KMS-11 (cell line): ENCODE results near the gene PITRM1.

Experiments used
- H2AFZ ChIP-seq: fragments of 200-600 bp; sonication (generic); 2 replicates; pipeline ENCODE4 v1.6.1; 2016; ENCODE audit warnings: antibody characterized with exemption, mixed run types, low read depth
- H3K27ac ChIP-seq: fragments of 200-600 bp; sonication (generic); 2 replicates; pipeline ENCODE4 v1.6.1; 2016; ENCODE audit warnings: mild to moderate bottlenecking, mixed run types
- H3K27me3 ChIP-seq: fragments of 200-600 bp; sonication (generic); 2 replicates; pipeline ENCODE4 v1.6.1; 2017; ENCODE audit warnings: mild to moderate bottlenecking, low read depth, mixed run types, moderate library complexity; ENCODE audit not compliant: insufficient read depth
- H3K36me3 ChIP-seq: fragments of 200-600 bp; sonication (generic); 2 replicates; pipeline ENCODE4 v1.6.1; 2017; ENCODE audit warnings: mild to moderate bottlenecking, mixed run types; ENCODE audit not compliant: insufficient read depth
- H3K4me1 ChIP-seq: fragments of 200-600 bp; sonication (generic); 2 replicates; pipeline ENCODE4 v1.6.1; 2016; ENCODE audit warnings: mild to moderate bottlenecking, low read depth, mixed run types; ENCODE audit not compliant: poor library complexity, severe bottlenecking
- H3K4me2 ChIP-seq: fragments of 200-600 bp; sonication (generic); 2 replicates; pipeline ENCODE4 v1.7.0; 2016; ENCODE audit warnings: mild to moderate bottlenecking, mixed run types
- H3K4me3 ChIP-seq: fragments of 200-600 bp; sonication (generic); IDR thresholded peaks from 2 replicates; pipeline ENCODE4 v1.6.1; 2017; ENCODE audit warnings: low read depth, low read length, mixed read lengths; ENCODE audit not compliant: insufficient read depth
- H3K79me2 ChIP-seq: fragments of 200-600 bp; sonication (generic); 2 replicates; pipeline ENCODE4 v1.6.1; 2016; ENCODE audit warnings: low read depth, mixed run types; ENCODE audit not compliant: insufficient read depth
- H3K9ac ChIP-seq: fragments of 200-600 bp; sonication (generic); 2 replicates; pipeline ENCODE4 v1.6.1; 2016; ENCODE audit warnings: mild to moderate bottlenecking, mixed run types
- H4K20me1 ChIP-seq: fragments of 200-600 bp; sonication (generic); 2 replicates; pipeline ENCODE4 v1.6.1; 2016; ENCODE audit warnings: mild to moderate bottlenecking, mixed run types; ENCODE audit not compliant: insufficient read depth
- CTCF ChIP-seq: fragments of 200-600 bp; sonication (generic); conservative IDR thresholded peaks from 2 replicates; pipeline ENCODE4 v1.6.1; 2017; ENCODE audit warnings: low read depth, mild to moderate bottlenecking, antibody characterized with exemption, low read length, moderate library complexity, mixed read lengths

Gene PITRM1

DNA sequence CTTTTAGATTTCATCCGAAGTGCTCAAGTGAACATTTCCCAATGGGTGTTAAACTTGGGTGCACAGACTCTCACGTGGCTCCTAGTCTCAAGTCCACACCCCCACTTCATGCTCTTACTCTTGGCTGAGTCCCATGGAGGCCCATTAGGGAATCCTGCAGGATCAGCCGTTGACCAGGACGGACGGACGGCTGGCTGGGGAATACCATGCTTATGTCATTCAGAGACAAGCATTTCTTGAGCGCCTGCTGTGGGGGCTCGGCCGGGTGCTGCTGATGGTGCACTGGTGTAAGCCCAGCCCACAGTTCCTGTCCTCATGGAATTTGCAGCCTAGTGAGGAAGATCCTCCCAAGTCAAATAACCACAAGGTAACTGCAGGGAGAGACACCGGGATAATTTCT is 44.7 kb downstream of the PITRM1 start:
- Histone ChIP-seq H2AFZ (no peak overlapping the region), H3K4me1 (no peaks in the 10 kb centered on the region), H4K20me1 (no peaks in the 10 kb centered on the region), H3K4me2 (no peak overlapping the region), H3K4me3 (no peak overlapping the region), H3K27me3 (no peaks in the 10 kb centered on the region), H3K36me3 (peaks cover 6% of the 10 kb centered on the region; the same call in 1 of the 2 replicates), H3K9ac (no peak overlapping the region), H3K27ac (no peak overlapping the region), H3K79me2 (no peaks in the 10 kb centered on the region; the same call in 1 of the 2 replicates)
- TF ChIP-seq CTCF = no peak

DNA sequence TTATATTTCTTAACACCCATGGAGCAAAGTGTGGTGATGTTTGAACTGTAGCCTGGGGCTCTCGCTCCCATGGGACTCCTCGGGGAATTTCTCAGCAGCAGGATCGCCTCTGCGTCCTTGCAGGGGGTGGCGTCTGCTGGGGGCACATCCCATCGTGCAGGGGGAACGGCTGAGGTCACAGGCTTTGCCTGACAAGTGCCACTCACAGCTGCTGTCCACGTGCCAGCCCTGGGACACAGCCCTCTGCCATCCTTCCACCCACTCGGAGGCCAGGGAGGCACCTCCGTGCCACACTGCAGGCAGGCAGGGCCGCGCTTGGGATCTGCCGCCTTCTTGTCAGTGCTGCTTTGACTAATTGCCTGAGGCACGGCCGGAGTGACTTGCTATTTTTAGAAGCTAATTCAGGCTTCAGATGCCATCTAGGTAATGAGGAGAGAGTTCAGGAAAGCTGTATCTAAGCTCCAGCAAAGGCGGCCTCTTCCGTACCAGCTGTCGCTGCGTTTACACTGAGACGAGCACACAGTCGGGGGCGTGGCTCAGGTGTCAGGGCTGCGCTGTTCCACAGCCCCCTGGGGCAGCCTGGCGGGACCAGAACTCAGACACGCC is 45.7 kb downstream of the PITRM1 start:
- Histone ChIP-seq H3K4me1 (no peaks in the 10 kb centered on the region), H3K4me2 (no peak overlapping the region), H2AFZ (no peak overlapping the region), H3K4me3 (no peak overlapping the region), H3K79me2 (no peaks in the 10 kb centered on the region; the same call in 1 of the 2 replicates), H3K36me3 (peaks cover 6% of the 10 kb centered on the region; the same call in 1 of the 2 replicates), H4K20me1 (no peaks in the 10 kb centered on the region), H3K9ac (no peak overlapping the region), H3K27me3 (no peaks in the 10 kb centered on the region), H3K27ac (no peak overlapping the region)
- TF ChIP-seq CTCF = no peak

DNA sequence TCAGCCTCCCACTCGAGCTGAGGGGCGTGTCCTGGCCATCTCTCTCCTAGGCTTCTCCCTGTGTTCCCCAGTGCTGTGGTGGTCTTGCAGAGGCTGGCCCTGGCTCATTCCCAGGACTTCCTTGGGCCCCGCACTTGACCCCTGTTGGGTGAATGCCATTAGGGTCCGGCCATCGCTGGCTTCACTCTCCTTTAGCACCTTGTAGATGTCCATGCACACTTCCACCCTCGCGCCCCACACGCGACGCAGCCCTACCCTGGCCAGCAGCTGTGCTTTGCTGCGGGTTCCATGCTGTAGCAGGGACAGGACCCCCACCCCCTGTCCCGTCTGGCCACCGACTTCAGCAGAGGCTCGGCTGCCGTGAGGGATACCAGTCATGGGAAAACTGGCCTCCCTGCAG is 46.3 kb downstream of the PITRM1 start:
- Histone ChIP-seq H3K4me1 (no peaks in the 10 kb centered on the region), H2AFZ (no peak overlapping the region), H3K27me3 (no peaks in the 10 kb centered on the region), H3K36me3 (peaks cover 6% of the 10 kb centered on the region; the same call in 1 of the 2 replicates), H3K9ac (no peak overlapping the region), H3K79me2 (no peaks in the 10 kb centered on the region; the same call in 1 of the 2 replicates), H3K4me3 (no peak overlapping the region), H3K4me2 (no peak overlapping the region), H3K27ac (no peak overlapping the region), H4K20me1 (no peaks in the 10 kb centered on the region)
- no peak for TF ChIP-seq CTCF

DNA sequence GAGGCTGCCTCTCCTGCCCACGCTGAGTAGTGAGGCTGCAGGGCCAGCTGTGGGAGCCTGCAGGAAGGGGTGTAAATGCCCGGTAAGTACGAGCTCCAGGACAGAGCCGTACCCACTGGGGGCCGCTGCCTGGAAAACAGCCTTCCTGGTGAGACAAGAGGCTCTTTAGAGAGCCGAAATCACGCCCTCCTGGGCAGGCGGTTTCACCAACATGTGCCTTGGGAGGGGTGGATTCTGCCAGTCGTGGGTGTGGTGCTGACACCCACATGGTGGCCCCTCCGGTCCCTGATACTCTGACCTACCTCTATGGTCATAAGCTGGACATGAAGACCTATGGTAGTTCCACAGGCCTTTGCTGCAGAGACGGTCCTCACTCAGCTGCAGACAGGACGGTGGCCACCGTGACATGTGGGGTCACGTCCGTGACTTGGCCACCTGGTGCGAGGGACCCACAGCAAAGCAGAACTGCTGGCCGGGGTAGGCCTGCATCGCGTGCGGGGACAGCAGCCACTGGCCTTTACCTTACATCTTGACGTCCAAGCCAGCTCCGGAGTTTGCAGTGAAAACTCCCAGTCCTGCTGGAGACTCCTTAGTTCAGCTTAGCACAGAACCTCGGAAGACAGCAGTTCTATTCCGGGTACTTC is 46.9 kb downstream of the PITRM1 start:
- no peak overlapping the region for H3K4me3 ChIP-seq
- no peak for TF ChIP-seq CTCF
- H3K9ac ChIP-seq = no peak overlapping the region
- no peaks in the 10 kb centered on the region for H4K20me1 ChIP-seq
- H3K27me3 ChIP-seq = no peaks in the 10 kb centered on the region
- no peak overlapping the region for H2AFZ ChIP-seq
- no peak overlapping the region for H3K27ac ChIP-seq
- no peaks in the 10 kb centered on the region for H3K4me1 ChIP-seq
- H3K79me2 ChIP-seq = no peaks in the 10 kb centered on the region; the same call in 1 of the 2 replicates
- H3K36me3 ChIP-seq = peaks cover 6% of the 10 kb centered on the region; the same call in 1 of the 2 replicates
- no peak overlapping the region for H3K4me2 ChIP-seq
